Measurements from ENCODE around the gene ARID1A. TPM values are rescaled to one million over a fixed set of nuclear protein-coding genes. Genes with fewer than 3 reads are reported as not detected.
A peak's percentile ranks its signal among the peaks of the same experiment; 100 is the strongest.

ARID1A gene
- total and polyA plus RNA-seq, 9 of the 15 experiments (the other 6 are each of a cell fraction or from before 2014, with no cell fraction given): 8.3 to 88.3 (median 22.5) TPM

GRCh38 chr1:26788836-26789611 lies 93.2 kb downstream of the ARID1A start (continued):
- TF ChIP-seq CTCFL (IDR thresholded peaks at IDR 0.05; ENCODE audit: borderline replicate concordance, insufficient read depth, low read depth, low read length, poor library complexity, severe bottlenecking) (peak; percentile 52), SIX5 (IDR thresholded peaks at IDR 0.05; ENCODE audit: borderline replicate concordance in 1 of 2, insufficient read depth in 1 of 2, low read depth in 1 of 2, low read length in 2 of 2) (no peak; a peak in 1 of 4 replicates), ZBTB5 (IDR thresholded peaks at IDR 0.05) (no peak), FOXK1 (CRISPR knock-in tag; IDR thresholded peaks at IDR 0.05; ENCODE audit: borderline replicate concordance) (peak; percentile 91), ARID2 (IDR thresholded peaks at IDR 0.05) (peak; percentile 89), SLC30A9 (CRISPR knock-in tag; IDR thresholded peaks at IDR 0.05) (no peak), TCFL5 (CRISPR knock-in tag; conservative IDR thresholded peaks at IDR 0.05) (no peak), HES1 (IDR thresholded peaks at IDR 0.05; ENCODE audit: low read depth) (peak; percentile 30; the same call in 1 of the 2 replicates), CC2D1A (IDR thresholded peaks at IDR 0.05) (peak; percentile 84), MAFF (IDR thresholded peaks at IDR 0.05; ENCODE audit: low read length) (no peak), TAF1 (IDR thresholded peaks at IDR 0.05; ENCODE audit: control insufficient read depth, extremely low read depth, insufficient read depth, low read length, severe bottlenecking) (no peak), STAT6 (CRISPR knock-in tag; IDR thresholded peaks at IDR 0.05) (peak; percentile 87; the same call in 1 of the 2 replicates), BRD4 (IDR thresholded peaks at IDR 0.05) (0 out of 2 replicates have a peak, but pooled peaks have one; percentile 42), TFE3 (CRISPR knock-in tag; IDR thresholded peaks at IDR 0.05) (no peak), ZEB2 (IDR thresholded peaks at IDR 0.05) (peak; percentile 45; the same call in 1 of the 2 replicates), WHSC1 (IDR thresholded peaks at IDR 0.05; ENCODE audit: low read length) (no peak), ZNF134 (CRISPR knock-in tag; conservative IDR thresholded peaks at IDR 0.05) (no peak), NCOA2 (IDR thresholded peaks at IDR 0.05; ENCODE audit: partially characterized antibody in 2 of 2) (no peak)

Data from K562 (cell line).